ENCODE measurements around the gene ASTN2. TPM values are rescaled to one million over a fixed set of nuclear protein-coding genes. Genes with fewer than 3 reads are reported as not detected.

ASTN2 gene
- total RNA-seq, 1 experiment from 2014 or later, result 1.8 TPM

DNA sequence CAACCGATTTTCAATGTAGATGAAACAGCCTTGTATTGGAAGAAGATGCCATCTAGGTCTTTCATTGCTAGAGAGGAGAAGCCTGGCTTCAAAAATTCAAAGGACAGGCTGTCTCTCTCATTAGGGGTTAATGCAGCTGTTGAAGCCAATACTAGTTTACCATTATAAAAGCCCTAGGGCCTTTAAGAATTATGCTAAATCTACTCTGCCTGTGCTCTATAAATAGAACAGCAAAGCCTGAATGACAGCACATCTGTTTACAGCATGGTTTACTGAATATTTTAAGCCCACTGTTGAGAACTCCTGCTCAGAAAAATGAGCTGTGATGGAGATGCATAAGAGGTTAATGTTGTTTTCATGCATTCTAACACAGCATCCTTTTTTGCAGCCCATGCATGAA is 539.3 kb downstream of the ASTN2 start:
- Histone ChIP-seq H3K27me3 (replicated peaks) (no peaks in the 10 kb centered on the region), H3K9me3 (replicated peaks) (peaks cover 4% of the 10 kb centered on the region; the same call in 1 of the 2 replicates)

DNA sequence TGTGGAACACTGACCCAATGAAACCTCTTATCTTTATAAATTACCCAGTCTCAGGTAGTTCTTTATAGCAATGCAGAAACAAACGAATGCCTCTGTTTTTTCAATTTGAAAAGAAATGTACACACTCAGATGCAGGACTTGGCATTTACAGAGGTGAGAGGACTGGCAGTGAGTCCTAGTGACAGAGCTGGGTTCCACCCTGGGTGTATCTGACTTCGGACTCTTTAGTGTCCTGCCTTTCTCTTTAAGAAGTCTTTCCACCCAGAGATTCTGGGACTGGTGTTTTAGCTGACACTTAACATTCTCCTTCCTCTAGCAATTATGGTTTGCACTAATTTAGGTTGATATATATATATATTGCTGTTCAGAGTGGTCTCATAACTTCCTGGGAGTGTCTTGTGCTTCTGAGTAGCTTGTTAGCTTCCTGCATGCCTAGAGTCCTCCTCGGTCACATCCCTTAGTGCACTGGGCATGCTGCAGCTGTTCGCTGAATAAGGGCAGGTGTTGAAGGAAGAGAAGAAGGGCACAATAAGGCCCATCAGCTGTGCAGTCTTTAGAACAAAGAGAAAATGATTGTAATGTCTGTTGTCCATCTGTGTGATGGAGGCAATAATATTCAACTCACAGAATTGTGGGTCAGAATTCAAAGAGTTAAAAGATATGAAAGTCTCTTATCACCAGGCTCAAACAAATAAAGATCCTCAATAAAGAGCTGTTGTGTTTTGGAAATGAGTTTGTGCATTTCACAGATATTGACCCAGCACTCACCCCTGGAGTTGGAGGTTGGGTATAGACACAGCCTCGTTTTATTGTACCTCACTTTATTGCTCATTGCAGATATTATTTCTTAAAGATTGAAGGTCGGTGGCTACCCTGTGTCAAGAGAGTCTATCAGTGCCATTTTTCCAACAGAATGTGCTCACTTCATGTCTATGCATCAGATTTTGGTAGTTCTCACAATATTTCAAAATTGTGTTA is 540.6 kb downstream of the ASTN2 start:
- no peak for DNase-seq (ENCODE audit: low read depth in 1 of 2, low spot score in 2 of 2)
- no peaks in the 10 kb centered on the region for H3K4me1 ChIP-seq (replicated peaks)
- H3K4me3 ChIP-seq, result no peak overlapping the region
- H3K36me3 ChIP-seq, result no peaks in the 10 kb centered on the region
- no peaks in the 10 kb centered on the region for H3K27me3 ChIP-seq (replicated peaks)
- no peak overlapping the region for H3K27ac ChIP-seq
- H3K9me3 ChIP-seq (replicated peaks), result peaks cover 4% of the 10 kb centered on the region; the same call in 1 of the 2 replicates

More for the DNA sequence above, 539.3 kb downstream of the ASTN2 start:
- no peak overlapping the region for H3K4me3 ChIP-seq
- no peak overlapping the region for H3K27ac ChIP-seq
- H3K4me1 ChIP-seq (replicated peaks), result no peaks in the 10 kb centered on the region
- DNase-seq (ENCODE audit: low read depth in 1 of 2, low spot score in 2 of 2), result no peak
- no peaks in the 10 kb centered on the region for H3K36me3 ChIP-seq

DNA sequence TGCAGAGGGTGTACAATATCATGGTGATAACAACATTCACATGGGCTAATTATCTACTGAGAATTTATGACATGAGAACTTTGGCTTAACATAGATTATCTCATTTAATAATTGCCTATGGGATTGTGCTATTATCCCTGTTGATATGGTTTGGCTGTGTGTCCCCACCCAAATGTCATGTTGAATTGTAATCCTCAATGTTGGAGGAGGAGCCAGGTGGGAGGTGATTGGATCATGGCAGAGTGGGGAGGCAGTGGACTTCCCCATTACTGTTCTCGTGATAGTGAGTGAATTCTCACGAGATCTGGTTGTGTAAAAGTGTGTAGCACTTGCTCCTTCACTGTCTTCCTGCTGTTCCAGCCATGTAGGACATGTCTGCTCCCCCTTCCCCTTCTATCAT is 541.4 kb downstream of the ASTN2 start:
- H3K27me3 ChIP-seq (replicated peaks), result no peaks in the 10 kb centered on the region
- DNase-seq (ENCODE audit: low read depth in 1 of 2, low spot score in 2 of 2), result no peak
- no peak overlapping the region for H3K4me3 ChIP-seq
- no peaks in the 10 kb centered on the region for H3K36me3 ChIP-seq
- H3K9me3 ChIP-seq (replicated peaks), result peaks cover 4% of the 10 kb centered on the region; the same call in 1 of the 2 replicates
- H3K4me1 ChIP-seq (replicated peaks), result no peaks in the 10 kb centered on the region
- no peak overlapping the region for H3K27ac ChIP-seq

DNA sequence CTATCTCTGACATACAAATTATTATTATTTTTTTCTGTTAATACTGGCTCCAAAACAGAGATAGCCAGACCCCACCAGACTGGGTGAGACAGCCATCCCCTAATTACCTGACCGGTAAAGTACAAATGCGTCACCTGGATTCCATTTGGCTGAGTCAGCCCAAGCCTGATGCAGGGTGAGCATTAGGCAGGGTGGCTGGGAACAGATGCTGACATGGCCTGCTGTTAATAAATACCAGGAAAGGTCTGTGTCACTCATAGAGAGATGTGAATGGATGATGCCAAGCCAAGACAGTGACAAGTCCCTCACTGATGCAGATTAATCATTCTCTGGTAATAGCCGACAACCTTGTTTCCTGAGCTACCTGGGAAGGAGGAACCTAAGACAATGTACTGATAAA is 544.3 kb downstream of the ASTN2 start:
- Histone ChIP-seq H3K4me1 (replicated peaks) (no peaks in the 10 kb centered on the region), H3K36me3 (no peaks in the 10 kb centered on the region), H3K4me3 (no peak overlapping the region), H3K9me3 (replicated peaks) (no peaks in the 10 kb centered on the region), H3K27ac (no peak overlapping the region), H3K27me3 (replicated peaks) (no peaks in the 10 kb centered on the region)
- DNase-seq (ENCODE audit: low read depth in 1 of 2, low spot score in 2 of 2), result no peak

DNA sequence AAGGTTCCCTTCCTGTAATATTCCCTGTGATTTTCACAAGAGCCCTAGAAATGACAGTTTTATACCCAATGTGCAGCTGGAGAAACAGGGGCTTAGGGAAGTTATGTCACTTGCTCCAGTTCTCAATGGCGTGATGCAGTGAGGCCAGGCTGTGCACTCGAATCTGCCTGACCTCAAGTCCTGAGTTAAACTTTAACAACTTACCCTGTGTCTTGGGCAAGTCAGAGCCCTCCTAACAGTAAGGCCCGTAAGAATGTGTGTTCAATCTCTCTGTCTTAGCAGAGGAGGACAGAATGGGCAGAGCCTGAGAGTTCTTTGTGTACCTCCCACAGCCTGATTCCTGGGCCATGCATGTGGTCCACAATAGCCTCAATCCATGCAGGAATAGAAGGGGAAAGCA is 546.7 kb downstream of the ASTN2 start:
- H3K27ac ChIP-seq, result no peak overlapping the region
- no peaks in the 10 kb centered on the region for H3K36me3 ChIP-seq
- H3K27me3 ChIP-seq (replicated peaks), result no peaks in the 10 kb centered on the region

DNA sequence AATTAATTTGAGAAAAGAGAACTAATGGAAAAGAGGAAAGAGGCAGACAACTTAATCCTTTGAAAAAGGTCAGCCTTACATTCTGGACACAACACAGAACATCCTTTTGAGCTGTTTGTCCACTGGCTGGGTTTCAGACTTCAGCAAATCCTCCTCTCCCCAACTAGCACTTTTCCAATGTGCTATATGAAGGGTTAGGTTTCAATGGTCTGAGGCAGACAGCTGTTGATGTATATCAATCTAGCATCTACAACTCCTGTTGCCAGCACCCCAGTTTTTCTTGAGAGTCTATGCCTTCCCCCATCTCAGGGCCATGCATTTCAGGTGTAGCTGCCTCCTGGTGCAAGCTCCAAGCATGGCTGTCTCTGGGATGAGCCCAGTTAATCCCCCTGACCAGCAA is 553.5 kb downstream of the ASTN2 start:
- no peaks in the 10 kb centered on the region for H3K4me1 ChIP-seq (replicated peaks)
- H3K27ac ChIP-seq, result no peak overlapping the region
- no peaks in the 10 kb centered on the region for H3K36me3 ChIP-seq
- no peak overlapping the region for H3K4me3 ChIP-seq
- no peaks in the 10 kb centered on the region for H3K9me3 ChIP-seq (replicated peaks)
- H3K27me3 ChIP-seq (replicated peaks), result no peaks in the 10 kb centered on the region
- no peak for DNase-seq (ENCODE audit: low read depth in 1 of 2, low spot score in 2 of 2)

More for the DNA sequence above, 546.7 kb downstream of the ASTN2 start:
- no peaks in the 10 kb centered on the region for H3K4me1 ChIP-seq (replicated peaks)
- H3K4me3 ChIP-seq, result no peak overlapping the region
- no peaks in the 10 kb centered on the region for H3K9me3 ChIP-seq (replicated peaks)
- DNase-seq (ENCODE audit: low read depth in 1 of 2, low spot score in 2 of 2), result no peak

DNA sequence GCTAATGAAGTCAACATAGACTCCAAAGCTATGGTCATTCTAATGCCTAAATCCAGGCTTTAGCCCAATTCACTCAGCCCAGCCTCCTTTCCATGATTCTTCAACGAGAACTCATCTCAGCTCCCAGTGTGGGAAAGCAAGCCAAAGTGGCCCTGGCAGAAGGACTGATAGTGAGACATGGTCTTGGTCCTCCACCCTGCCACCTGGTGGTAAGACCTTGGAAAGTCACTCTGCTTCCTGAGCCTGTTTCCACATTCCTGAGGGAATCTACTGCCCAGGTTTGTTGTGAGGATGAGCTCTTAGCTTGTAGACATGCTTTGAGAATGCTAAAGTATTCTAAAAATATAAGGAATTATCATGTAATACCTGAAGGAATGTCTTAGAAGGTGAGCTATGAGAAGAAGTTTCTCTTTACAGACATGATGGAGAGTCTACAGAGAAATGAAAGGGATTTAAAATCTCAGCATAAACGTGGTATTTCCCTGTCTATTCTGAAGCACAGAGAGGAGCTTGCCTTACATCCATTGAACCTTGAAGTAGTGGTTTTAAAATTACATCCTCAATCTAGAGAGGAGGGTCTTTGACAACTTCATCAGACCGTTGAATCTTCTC is 554.2 kb downstream of the ASTN2 start:
- H3K36me3 ChIP-seq, result no peaks in the 10 kb centered on the region
- H3K9me3 ChIP-seq (replicated peaks), result no peaks in the 10 kb centered on the region
- H3K4me3 ChIP-seq, result no peak overlapping the region
- H3K4me1 ChIP-seq (replicated peaks), result no peaks in the 10 kb centered on the region
- no peak overlapping the region for H3K27ac ChIP-seq
- no peaks in the 10 kb centered on the region for H3K27me3 ChIP-seq (replicated peaks)
- DNase-seq (ENCODE audit: low read depth in 1 of 2, low spot score in 2 of 2), result peak; percentile 37 to 59

DNA sequence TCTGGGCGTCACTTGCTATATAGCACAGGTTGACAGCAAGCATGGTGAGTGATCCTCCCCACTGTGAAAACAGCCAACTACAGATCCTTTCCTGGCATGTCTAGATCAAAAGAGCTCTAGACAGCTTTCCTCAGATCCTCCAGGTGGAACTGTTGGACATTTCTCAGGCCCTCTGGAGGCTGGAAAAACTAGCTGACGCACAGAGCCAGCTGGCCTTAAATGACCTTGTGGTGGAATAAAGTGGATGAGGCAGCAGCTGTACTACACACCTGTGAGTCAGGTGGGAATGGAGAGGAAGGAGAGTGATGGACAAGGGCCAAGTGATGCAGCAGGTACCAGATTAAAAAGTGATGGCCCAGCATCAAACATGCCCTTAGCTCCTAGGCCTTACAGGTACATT is 555.1 kb downstream of the ASTN2 start:
- no peaks in the 10 kb centered on the region for H3K36me3 ChIP-seq
- H3K4me3 ChIP-seq, result no peak overlapping the region
- no peak for DNase-seq (ENCODE audit: low read depth in 1 of 2, low spot score in 2 of 2)
- H3K4me1 ChIP-seq (replicated peaks), result no peaks in the 10 kb centered on the region
- no peak overlapping the region for H3K27ac ChIP-seq
- no peaks in the 10 kb centered on the region for H3K9me3 ChIP-seq (replicated peaks)
- no peaks in the 10 kb centered on the region for H3K27me3 ChIP-seq (replicated peaks)

DNA sequence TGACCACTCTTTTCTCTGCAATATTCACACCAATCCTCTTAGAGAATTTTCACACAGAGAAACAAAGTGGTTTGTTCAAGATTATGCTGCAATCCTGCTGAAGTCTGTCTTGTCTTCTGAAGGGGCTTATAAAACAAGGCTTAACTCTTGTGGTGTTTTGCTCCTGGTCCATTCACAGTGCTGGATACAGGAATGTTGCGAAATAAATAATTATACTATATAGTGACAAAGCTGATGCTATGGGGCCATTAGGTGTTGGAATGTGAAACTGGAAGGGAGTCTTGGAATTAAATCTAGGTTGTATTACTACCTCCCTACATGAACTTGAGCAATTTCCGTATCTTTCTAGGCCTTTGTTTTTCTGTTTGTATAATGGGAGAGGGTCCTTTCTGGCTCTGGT is 557.5 kb downstream of the ASTN2 start:
- H3K4me3 ChIP-seq, result no peak overlapping the region
- H3K36me3 ChIP-seq, result no peaks in the 10 kb centered on the region
- H3K4me1 ChIP-seq (replicated peaks), result no peaks in the 10 kb centered on the region
- no peaks in the 10 kb centered on the region for H3K9me3 ChIP-seq (replicated peaks)
- H3K27me3 ChIP-seq (replicated peaks), result 0 out of 2 replicates have a peak, but pooled peaks cover 2% of the 10 kb centered on the region
- H3K27ac ChIP-seq, result no peak overlapping the region
- no peak for DNase-seq (ENCODE audit: low read depth in 1 of 2, low spot score in 2 of 2)

DNA sequence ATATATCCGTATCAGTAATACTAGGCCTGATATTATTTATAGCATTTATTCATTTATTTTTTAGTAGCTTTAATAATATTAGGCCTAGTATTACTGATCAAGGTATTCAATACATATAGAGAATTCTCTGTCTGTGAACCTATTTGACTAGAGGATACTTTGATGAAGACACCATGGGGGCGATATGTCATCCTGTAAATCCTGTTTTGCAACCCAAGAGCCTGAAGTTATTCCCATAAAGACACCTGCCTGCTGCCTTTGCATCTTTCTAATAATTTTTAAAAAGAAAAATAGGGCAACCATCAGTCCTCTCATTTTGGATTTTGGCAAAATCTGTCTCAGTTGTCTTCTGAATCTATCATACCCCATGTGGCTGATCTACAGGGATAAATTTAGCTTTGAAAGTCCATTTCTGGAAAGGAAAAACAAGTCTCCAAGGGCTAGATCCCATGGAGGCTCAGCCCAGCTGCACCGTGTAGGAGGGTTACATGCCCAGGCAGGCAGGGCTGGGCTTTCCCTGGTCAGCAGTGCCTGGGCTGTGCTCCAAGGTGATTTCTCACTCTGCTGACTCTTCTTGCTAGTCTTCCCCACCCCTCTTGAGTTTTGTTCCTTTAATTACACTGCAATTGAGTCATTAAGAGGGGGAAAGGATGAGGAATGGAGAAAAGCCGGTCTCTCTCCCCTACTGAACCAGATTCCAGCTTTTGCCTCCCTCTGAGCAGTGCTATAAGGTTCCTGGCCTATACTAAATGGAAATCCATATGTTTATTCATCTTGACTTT is 558.8 kb downstream of the ASTN2 start:
- 0 out of 2 replicates have a peak, but pooled peaks cover 3% of the 10 kb centered on the region for H3K27me3 ChIP-seq (replicated peaks)
- H3K36me3 ChIP-seq, result no peaks in the 10 kb centered on the region
- H3K9me3 ChIP-seq (replicated peaks), result no peaks in the 10 kb centered on the region
- H3K4me3 ChIP-seq, result no peak overlapping the region
- H3K27ac ChIP-seq, result no peak overlapping the region
- H3K4me1 ChIP-seq (replicated peaks), result no peaks in the 10 kb centered on the region
- DNase-seq (ENCODE audit: low read depth in 1 of 2, low spot score in 2 of 2), result no peak

DNA sequence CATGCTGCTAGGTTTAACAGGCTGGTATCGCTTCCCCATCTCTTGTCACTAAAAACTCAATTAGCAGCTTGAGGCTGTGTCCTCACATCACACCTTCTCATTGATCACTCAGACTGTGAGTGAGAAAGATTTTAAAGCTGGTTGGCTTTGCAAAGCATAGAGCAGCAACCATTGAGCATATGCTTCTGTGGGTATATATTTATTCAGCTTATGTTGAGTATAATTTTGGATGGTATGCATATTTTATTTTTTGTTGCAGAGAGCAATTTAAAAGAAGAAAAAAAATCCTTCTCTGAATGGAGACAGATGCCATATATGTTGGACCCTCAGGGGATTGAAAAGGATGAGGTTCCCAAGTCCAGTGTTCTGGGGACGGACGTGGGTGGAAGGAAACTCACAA is 565.1 kb downstream of the ASTN2 start:
- Histone ChIP-seq H3K36me3 (no peaks in the 10 kb centered on the region), H3K27me3 (replicated peaks) (0 out of 2 replicates have a peak, but pooled peaks cover 3% of the 10 kb centered on the region), H3K9me3 (replicated peaks) (no peaks in the 10 kb centered on the region), H3K27ac (no peak overlapping the region), H3K4me3 (no peak overlapping the region), H3K4me1 (replicated peaks) (no peaks in the 10 kb centered on the region)
- no peak for DNase-seq (ENCODE audit: low read depth in 1 of 2, low spot score in 2 of 2)

DNA sequence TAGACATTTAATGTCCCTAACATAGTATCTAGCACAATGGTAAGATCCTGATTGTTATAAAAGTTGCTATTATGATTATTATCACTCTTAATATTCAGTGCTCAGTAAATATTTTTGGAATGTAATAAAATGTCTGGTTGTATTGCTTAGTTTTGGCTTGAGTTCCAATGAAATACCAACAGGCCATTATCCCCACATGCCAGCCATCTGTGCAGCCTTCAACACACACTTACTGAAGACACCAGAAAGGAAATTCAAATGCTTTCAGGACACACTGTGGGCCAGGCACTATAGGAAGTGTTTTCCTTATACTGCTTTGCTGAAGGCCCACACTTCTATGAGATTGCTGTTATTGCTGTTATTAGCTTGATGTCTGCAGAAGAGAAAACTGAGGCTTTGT is 570.2 kb downstream of the ASTN2 start:
- H3K4me1 ChIP-seq (replicated peaks), result no peaks in the 10 kb centered on the region
- H3K27ac ChIP-seq, result no peak overlapping the region
- no peaks in the 10 kb centered on the region for H3K27me3 ChIP-seq (replicated peaks)
- H3K4me3 ChIP-seq, result no peak overlapping the region
- no peak for DNase-seq (ENCODE audit: low read depth in 1 of 2, low spot score in 2 of 2)
- no peaks in the 10 kb centered on the region for H3K9me3 ChIP-seq (replicated peaks)
- no peaks in the 10 kb centered on the region for H3K36me3 ChIP-seq

DNA sequence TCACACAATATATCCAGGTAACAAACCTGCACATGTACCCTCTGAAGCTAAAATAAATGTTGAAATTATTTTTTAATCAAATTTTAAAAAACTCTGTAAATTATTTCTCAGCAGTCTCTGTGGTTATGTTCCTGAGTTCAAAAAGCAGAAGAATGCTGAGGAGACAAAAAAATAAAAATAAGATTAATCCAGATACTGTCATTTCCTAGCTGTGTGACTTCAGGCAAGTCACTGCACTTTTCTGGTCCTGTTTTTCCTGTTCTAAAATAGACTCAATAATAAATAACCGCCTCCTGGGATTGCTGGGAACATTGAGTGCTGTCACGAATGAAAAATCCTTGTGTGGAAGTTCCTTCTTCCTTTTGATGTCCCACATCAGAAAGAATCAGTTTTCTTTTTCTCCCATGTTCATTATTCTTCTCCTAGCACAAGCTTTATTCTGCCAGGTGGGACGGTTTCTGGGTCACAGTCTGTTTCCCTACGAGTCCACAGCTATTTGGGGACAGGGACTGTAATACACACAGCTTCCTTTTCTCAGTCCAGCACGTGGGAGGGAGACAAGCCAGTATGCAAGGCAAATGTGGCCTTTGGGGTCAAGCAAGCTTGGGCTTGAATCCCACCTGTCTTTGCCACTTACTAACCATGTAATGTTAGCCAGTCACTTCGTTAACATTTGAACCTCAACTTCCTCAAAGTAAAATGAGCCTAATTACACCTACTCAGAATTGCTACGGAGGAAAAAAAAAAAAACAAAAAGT is 570.8 kb downstream of the ASTN2 start:
- no peaks in the 10 kb centered on the region for H3K36me3 ChIP-seq
- no peaks in the 10 kb centered on the region for H3K9me3 ChIP-seq (replicated peaks)
- no peaks in the 10 kb centered on the region for H3K27me3 ChIP-seq (replicated peaks)
- no peak for DNase-seq (ENCODE audit: low read depth in 1 of 2, low spot score in 2 of 2)
- no peaks in the 10 kb centered on the region for H3K4me1 ChIP-seq (replicated peaks)
- H3K27ac ChIP-seq, result no peak overlapping the region
- no peak overlapping the region for H3K4me3 ChIP-seq
